ENCODE measurements around the gene TSPAN18. TPM values are rescaled to one million over a fixed set of nuclear protein-coding genes. Genes with fewer than 3 reads are reported as not detected.
A peak's percentile ranks its signal among the peaks of the same experiment; 100 is the strongest.

Gene TSPAN18
- total and polyA plus RNA-seq, 10 of the 15 experiments (the other 5 are each of a cell fraction or from before 2014, with no cell fraction given): 0.02 to 0.77 (median 0.13) TPM; not detected in 1

DNA sequence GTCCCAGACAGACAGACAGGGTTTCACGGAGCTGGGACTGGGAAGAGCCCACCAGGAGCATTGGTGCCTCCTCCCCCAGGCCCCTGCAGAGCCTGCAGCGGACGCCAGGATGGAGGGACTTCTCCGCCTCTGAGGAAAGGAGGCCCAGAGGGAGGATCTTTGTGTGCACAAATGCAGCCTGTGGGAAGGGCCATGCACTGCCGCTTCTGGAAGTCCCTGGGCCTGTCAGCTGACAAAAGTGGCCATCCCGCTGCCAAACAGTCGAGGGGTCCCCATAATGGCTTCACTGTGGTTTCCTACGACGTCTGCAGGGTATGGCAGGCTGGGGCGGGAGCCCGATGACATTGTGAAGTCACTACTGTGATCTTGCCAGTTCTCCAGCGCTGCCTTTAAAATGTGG is 150.1 kb downstream of the TSPAN18 start (continued):
- TF ChIP-seq JUNB (IDR thresholded peaks at IDR 0.05) (no peak), ASH2L (IDR thresholded peaks at IDR 0.05; ENCODE audit: borderline replicate concordance, low read depth) (no peak), NR2C1 (IDR thresholded peaks at IDR 0.05) (no peak), STAT3 (IDR thresholded peaks at IDR 0.05; ENCODE audit: low read depth, low read length) (no peak), CHD2 (IDR thresholded peaks at IDR 0.05; ENCODE audit: borderline replicate concordance, low read depth, low read length) (no peak), ZSCAN29 (IDR thresholded peaks at IDR 0.05) (no peak)

- H4K20me1 ChIP-seq (ENCODE audit: control insufficient read depth, insufficient read depth): no peaks in the 10 kb centered on the region; the same call in 1 of the 2 replicates
- H3K36me3 ChIP-seq (ENCODE audit: control insufficient read depth in 2 of 2, insufficient read depth in 2 of 2, low read length in 1 of 2): no peaks in the 10 kb centered on the region
- SMC1A ChIA-PET (ENCODE audit: uncharacterized antibody, unreplicated experiment): no interaction called here
- H3K79me2 ChIP-seq (ENCODE audit: control insufficient read depth, insufficient read depth, low read length): no peaks in the 10 kb centered on the region
- H2AFZ ChIP-seq (ENCODE audit: control insufficient read depth, low read depth, low read length): no peak overlapping the region
- intact Hi-C loops (cut with micrococcal nuclease; ENCODE audit: unreplicated experiment): loop anchor here (5.0 kb wide), 1 partner anchor 51 kb away; no protein-coding TSS in a partner anchor
- in situ Hi-C loops (cut with MboI): no loop called here
- no peaks in the 10 kb centered on the region for H3K4me1 ChIP-seq (ENCODE audit: control insufficient read depth, insufficient read depth, low read length)
- no peak overlapping the region for H3K27ac ChIP-seq (ENCODE audit: control insufficient read depth, insufficient read depth)
- peak; percentile 7 for FAIRE-seq
- no TSS peak for BruUV-seq (replicated peaks)
- H3K9me3 ChIP-seq (replicated peaks; ENCODE audit: control insufficient read depth, insufficient read depth, low read length): no peaks in the 10 kb centered on the region
- no peaks in the 10 kb centered on the region; a peak in 1 of 4 replicates for H3K27me3 ChIP-seq (replicated peaks in 1 of 2; ENCODE audit: control insufficient read depth in 2 of 2, insufficient read depth in 2 of 2, low read length in 1 of 2)
- H3K4me3 ChIP-seq: no peak overlapping the region
- RAD21 ChIA-PET (ENCODE audit: unreplicated experiment): no interaction called here
- POLR2A ChIA-PET: no interaction called here
- DNase-seq (ENCODE audit: low read depth, low spot score): no peak
- ATAC-seq: no peak
- H3K9ac ChIP-seq (ENCODE audit: control insufficient read depth, insufficient read depth, low read length): no peak overlapping the region
- no peak overlapping the region for H3K4me2 ChIP-seq (ENCODE audit: control insufficient read depth, insufficient read depth)
- CTCF ChIA-PET: no interaction called here
- WGBS (ENCODE audit: insufficient coverage, insufficient replicate concordance, low lambda C conversion rate, missing lambda C conversion rate): 33% methylated on average over 26 of the region's 26 CpGs
- TF ChIP-seq NR2C2 (IDR thresholded peaks at IDR 0.05; ENCODE audit: borderline replicate concordance, control insufficient read depth, insufficient read length, low read depth): no peak
- TF ChIP-seq BHLHE40 (IDR thresholded peaks at IDR 0.05; ENCODE audit: borderline replicate concordance in 1 of 2, low read depth in 2 of 2, low read length in 1 of 2): no peak
- TF ChIP-seq ZZZ3 (IDR thresholded peaks at IDR 0.05; ENCODE audit: control insufficient read depth, insufficient read length, low read depth): no peak
- no peak for TF ChIP-seq IRF4 (IDR thresholded peaks at IDR 0.05; ENCODE audit: low read depth, low read length)
- TF ChIP-seq NR2F1 (conservative IDR thresholded peaks at IDR 0.05): no peak
- TF ChIP-seq IKZF1 (conservative IDR thresholded peaks at IDR 0.05): no peak
- no peak for TF ChIP-seq SREBF2 (IDR thresholded peaks at IDR 0.05; ENCODE audit: low read length)
- no peak for TF ChIP-seq MYB (IDR thresholded peaks at IDR 0.05; ENCODE audit: borderline replicate concordance, low read depth, low read length)
- TF ChIP-seq RELA (IDR thresholded peaks at IDR 0.05; ENCODE audit: borderline replicate concordance, partially characterized antibody): no peak
- TF ChIP-seq HCFC1 (IDR thresholded peaks at IDR 0.05; ENCODE audit: low read length): no peak
- no peak for TF ChIP-seq RAD51 (IDR thresholded peaks at IDR 0.05)
- no peak for TF ChIP-seq JUND (IDR thresholded peaks at IDR 0.05; ENCODE audit: low read depth, low read length)
Measured at GRCh38 chr11:44877571-44878497, 151.1 kb downstream of the TSPAN18 start.
